Adrenal gland (tissue), 5 donors: ENCODE results near the gene CDH12.
"Not testable (repeated sequence)": the region's sequence is repeated elsewhere in the genome, so short reads cannot be mapped to it uniquely, and the experiment has no call there.

ENCODE experiments used
- POLR2A ChIP-seq, 2 donors: fragments of 450-650 bp; IDR thresholded peaks; one replicate each; pipeline ENCODE4 v1.6.1; 2017; ENCODE audit warnings: antibody characterized with exemption in 2 of 2, mild to moderate bottlenecking in 2 of 2, moderate library complexity in 1 of 2
- TF ChIP-seq, protein P1 (sequence below), 6 experiments: fragments of 450-650 bp in 4 of 6; fragments of 200-600 bp in 2 of 6; sonication (generic) in 1 of 6; IDR thresholded peaks; 1 replicate in 5 of 6; 2 replicates in 1 of 6; pipeline versions ENCODE4 v1.5.1 to v1.8.0; 2016 to 2021; ENCODE audit warnings: antibody characterized with exemption in 6 of 6, mild to moderate bottlenecking in 2 of 6, moderate library complexity in 1 of 6
- donor health status: DM: no; HTN: no; CAD: no.

DNA sequence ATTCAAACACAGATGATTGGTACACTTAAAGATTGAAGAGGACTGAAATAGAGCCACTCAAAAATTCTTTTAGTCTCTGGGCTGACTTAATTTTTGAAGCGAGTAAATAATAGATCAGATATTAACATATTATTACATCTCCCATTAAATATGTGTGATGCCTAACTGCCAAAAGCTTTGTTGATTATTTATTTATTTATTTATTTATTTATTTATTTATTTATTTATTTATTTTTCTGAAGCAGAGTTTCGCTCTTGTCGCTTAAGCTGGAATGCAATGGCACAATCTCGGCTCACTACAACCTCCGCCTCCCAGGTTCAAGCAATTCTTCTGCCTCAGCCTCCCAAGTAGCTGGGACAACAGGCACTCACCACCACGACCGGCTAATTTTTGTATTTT lies 587.3 kb downstream of the CDH12 start:
- TF ChIP-seq POLR2A (IDR thresholded peaks at IDR 0.05), result not testable (repeated sequence)
- TF ChIP-seq, protein P1, sequence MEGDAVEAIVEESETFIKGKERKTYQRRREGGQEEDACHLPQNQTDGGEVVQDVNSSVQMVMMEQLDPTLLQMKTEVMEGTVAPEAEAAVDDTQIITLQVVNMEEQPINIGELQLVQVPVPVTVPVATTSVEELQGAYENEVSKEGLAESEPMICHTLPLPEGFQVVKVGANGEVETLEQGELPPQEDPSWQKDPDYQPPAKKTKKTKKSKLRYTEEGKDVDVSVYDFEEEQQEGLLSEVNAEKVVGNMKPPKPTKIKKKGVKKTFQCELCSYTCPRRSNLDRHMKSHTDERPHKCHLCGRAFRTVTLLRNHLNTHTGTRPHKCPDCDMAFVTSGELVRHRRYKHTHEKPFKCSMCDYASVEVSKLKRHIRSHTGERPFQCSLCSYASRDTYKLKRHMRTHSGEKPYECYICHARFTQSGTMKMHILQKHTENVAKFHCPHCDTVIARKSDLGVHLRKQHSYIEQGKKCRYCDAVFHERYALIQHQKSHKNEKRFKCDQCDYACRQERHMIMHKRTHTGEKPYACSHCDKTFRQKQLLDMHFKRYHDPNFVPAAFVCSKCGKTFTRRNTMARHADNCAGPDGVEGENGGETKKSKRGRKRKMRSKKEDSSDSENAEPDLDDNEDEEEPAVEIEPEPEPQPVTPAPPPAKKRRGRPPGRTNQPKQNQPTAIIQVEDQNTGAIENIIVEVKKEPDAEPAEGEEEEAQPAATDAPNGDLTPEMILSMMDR (IDR thresholded peaks at IDR 0.05), result not testable (repeated sequence)
